SK-N-SH treated with all-trans-retinoic acid at 6 μM for 48 hours (cell line): ENCODE data around the gene PIK3AP1.

Source experiments
- ATAC-seq: fragments of 200-7000 bp; cut with Tn5 transposase; 3 replicates; pipeline ENCODE4 v1.9.1; 2020; ENCODE audit warnings: mild to moderate bottlenecking, moderate library complexity
- ARNTL ChIP-seq: fragments of 450-650 bp; formaldehyde crosslinking; IDR thresholded peaks from 2 replicates; pipeline ENCODE4 v1.5.0; 2020; ENCODE audit warnings: low read depth, mild to moderate bottlenecking, moderate library complexity, borderline replicate concordance
- BACH2 ChIP-seq: fragments of 250-450 bp; sonication (Bioruptor Pico); IDR thresholded peaks from 2 replicates; pipeline ENCODE4 v1.9.0; 2021; ENCODE audit warnings: mild to moderate bottlenecking, borderline replicate concordance
- CSDC2 ChIP-seq: fragments of 250-450 bp; sonication (Bioruptor Pico); IDR thresholded peaks from 2 replicates; pipeline ENCODE4 v1.5.0; 2020; ENCODE audit warnings: mild to moderate bottlenecking, moderate library complexity
- ESRRG ChIP-seq: fragments of 250-450 bp; sonication (Bioruptor Pico); IDR thresholded peaks from 2 replicates; pipeline ENCODE4 v1.6.1; 2021; ENCODE audit warnings: mild to moderate bottlenecking
- GLIS3 ChIP-seq: fragments of 250-450 bp; sonication (Bioruptor Pico); IDR thresholded peaks from 2 replicates; pipeline ENCODE4 v1.5.0; 2020; ENCODE audit warnings: mild to moderate bottlenecking, moderate library complexity
- ISL1 ChIP-seq: fragments of 250-450 bp; sonication (Bioruptor Pico); IDR thresholded peaks from 2 replicates; pipeline ENCODE4 v2.1.2; 2022; ENCODE audit warnings: mild to moderate bottlenecking, moderate library complexity
- OSR1 ChIP-seq: fragments of 250-450 bp; sonication (Bioruptor Pico); IDR thresholded peaks from 2 replicates; pipeline ENCODE4 v1.8.0; 2022; ENCODE audit warnings: moderate library complexity, mild to moderate bottlenecking, inconsistent platforms
- PPARA ChIP-seq: fragments of 250-450 bp; sonication (Bioruptor Pico); IDR thresholded peaks from 2 replicates; pipeline ENCODE4 v1.5.0; 2020; ENCODE audit warnings: mild to moderate bottlenecking, borderline replicate concordance
- RARB ChIP-seq: fragments of 250-450 bp; sonication (Bioruptor Pico); IDR thresholded peaks from 2 replicates; pipeline ENCODE4 v1.8.0; 2021; ENCODE audit warnings: mild to moderate bottlenecking, moderate library complexity
- SNAI2 ChIP-seq: fragments of 250-450 bp; sonication (Bioruptor Pico); IDR thresholded peaks from 2 replicates; pipeline ENCODE4 v1.5.0; 2020; ENCODE audit warnings: mild to moderate bottlenecking, moderate library complexity
- TCF4 ChIP-seq: fragments of 250-450 bp; sonication (Bioruptor Pico); IDR thresholded peaks from 2 replicates; pipeline ENCODE4 v1.8.0; 2021; ENCODE audit warnings: mild to moderate bottlenecking, moderate library complexity, borderline replicate concordance
- TOX ChIP-seq: fragments of 250-450 bp; sonication (Bioruptor Pico); IDR thresholded peaks from 2 replicates; pipeline ENCODE4 v1.8.0; 2021; ENCODE audit warnings: mild to moderate bottlenecking, moderate library complexity, borderline replicate concordance
- ZC3H10 ChIP-seq: fragments of 250-450 bp; sonication (Bioruptor Pico); IDR thresholded peaks from 2 replicates; pipeline ENCODE4 v1.5.1; 2021; ENCODE audit warnings: mild to moderate bottlenecking, moderate library complexity
- ZFP3 ChIP-seq: fragments of 250-450 bp; sonication (Bioruptor Pico); IDR thresholded peaks from 2 replicates; pipeline ENCODE4 v1.5.0; 2020; ENCODE audit warnings: mild to moderate bottlenecking, moderate library complexity
- ZFP30 ChIP-seq: fragments of 450-650 bp; formaldehyde crosslinking; IDR thresholded peaks from 2 replicates; pipeline ENCODE4 v1.5.0; 2022; ENCODE audit warnings: mild to moderate bottlenecking, moderate library complexity
- ZNF565 ChIP-seq: fragments of 450-650 bp; formaldehyde crosslinking; conservative IDR thresholded peaks from 2 replicates; pipeline ENCODE4 v1.5.0; 2020; ENCODE audit warnings: low read depth, mild to moderate bottlenecking, moderate library complexity
- ZNF70 ChIP-seq: fragments of 450-650 bp; formaldehyde crosslinking; IDR thresholded peaks from 2 replicates; pipeline ENCODE4 v1.5.0; 2020; ENCODE audit warnings: mild to moderate bottlenecking, moderate library complexity
- ZNF8 ChIP-seq: fragments of 450-650 bp; formaldehyde crosslinking; IDR thresholded peaks from 2 replicates; pipeline ENCODE4 v1.5.0; 2020; ENCODE audit warnings: mild to moderate bottlenecking, moderate library complexity
- TF ChIP-seq, protein P1 (sequence below): fragments of 250-450 bp; sonication (Bioruptor Pico); IDR thresholded peaks from 2 replicates; pipeline ENCODE4 v1.5.1; 2020; ENCODE audit warnings: low read depth, mild to moderate bottlenecking, moderate library complexity
- TF ChIP-seq, protein P2 (sequence below): fragments of 250-450 bp; sonication (Bioruptor Pico); IDR thresholded peaks from 2 replicates; pipeline ENCODE4 v1.5.1; 2021; ENCODE audit warnings: mild to moderate bottlenecking, moderate library complexity
- TF ChIP-seq, protein P3 (sequence below): fragments of 250-450 bp; sonication (Bioruptor Pico); IDR thresholded peaks from 2 replicates; pipeline ENCODE4 v1.5.0; 2020; ENCODE audit warnings: mild to moderate bottlenecking, moderate library complexity
- TF ChIP-seq, protein P4 (sequence below): fragments of 250-450 bp; sonication (Bioruptor Pico); IDR thresholded peaks from 2 replicates; pipeline ENCODE4 v1.8.0; 2021; ENCODE audit warnings: low read depth, mild to moderate bottlenecking, moderate library complexity, borderline replicate concordance

The PIK3AP1 gene

DNA sequence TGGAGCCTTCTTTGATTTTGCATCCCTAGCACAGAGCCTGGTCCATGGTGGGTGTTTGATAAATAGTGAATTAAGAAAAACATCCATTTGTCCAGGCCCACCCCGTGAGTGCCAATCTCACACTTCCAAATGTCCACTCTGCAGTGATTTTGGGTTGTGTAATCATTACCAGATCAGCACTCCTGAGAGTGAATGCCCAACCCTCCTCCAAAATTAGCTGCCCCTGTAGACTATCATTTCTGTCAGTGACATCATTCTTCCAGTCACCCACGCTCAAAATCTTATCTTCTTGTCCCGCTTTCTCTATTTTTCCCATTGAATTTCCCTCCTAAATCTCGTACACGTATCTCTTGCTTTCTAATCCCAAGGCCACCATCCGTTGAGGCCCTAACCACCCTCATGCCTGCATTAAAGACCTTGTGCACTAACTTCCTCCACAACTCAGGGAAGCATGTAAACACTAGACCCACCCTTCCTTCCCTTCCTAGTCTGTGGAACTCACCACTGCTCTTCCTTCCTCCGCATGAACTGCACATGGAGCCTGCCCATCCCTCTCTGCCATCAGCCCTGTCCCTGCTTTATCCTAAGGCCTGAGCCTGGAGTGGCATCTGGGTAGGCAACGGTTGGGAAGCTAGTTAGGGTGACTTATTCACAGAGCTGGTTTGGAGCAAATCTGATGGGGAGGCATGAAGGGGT is 32.8 kb downstream of the PIK3AP1 start:
- ATAC-seq: no peak
- TF ChIP-seq OSR1 (CRISPR knock-in tag) (no peak), TOX (CRISPR knock-in tag) (no peak), RARB (no peak), GLIS3 (CRISPR knock-in tag) (no peak), ZNF8 (no peak), ISL1 (CRISPR knock-in tag) (no peak), CSDC2 (CRISPR knock-in tag) (no peak), ZNF565 (CRISPR knock-in tag) (no peak), BACH2 (CRISPR knock-in tag) (no peak), ARNTL (CRISPR knock-in tag) (no peak), TCF4 (no peak), ZFP3 (CRISPR knock-in tag) (no peak), ESRRG (CRISPR knock-in tag) (no peak)
- TF ChIP-seq, protein P1, sequence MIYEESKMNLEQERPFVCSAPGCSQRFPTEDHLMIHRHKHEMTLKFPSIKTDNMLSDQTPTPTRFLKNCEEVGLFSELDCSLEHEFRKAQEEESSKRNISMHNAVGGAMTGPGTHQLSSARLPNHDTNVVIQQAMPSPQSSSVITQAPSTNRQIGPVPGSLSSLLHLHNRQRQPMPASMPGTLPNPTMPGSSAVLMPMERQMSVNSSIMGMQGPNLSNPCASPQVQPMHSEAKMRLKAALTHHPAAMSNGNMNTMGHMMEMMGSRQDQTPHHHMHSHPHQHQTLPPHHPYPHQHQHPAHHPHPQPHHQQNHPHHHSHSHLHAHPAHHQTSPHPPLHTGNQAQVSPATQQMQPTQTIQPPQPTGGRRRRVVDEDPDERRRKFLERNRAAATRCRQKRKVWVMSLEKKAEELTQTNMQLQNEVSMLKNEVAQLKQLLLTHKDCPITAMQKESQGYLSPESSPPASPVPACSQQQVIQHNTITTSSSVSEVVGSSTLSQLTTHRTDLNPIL (CRISPR knock-in tag): no peak
- TF ChIP-seq, protein P2, sequence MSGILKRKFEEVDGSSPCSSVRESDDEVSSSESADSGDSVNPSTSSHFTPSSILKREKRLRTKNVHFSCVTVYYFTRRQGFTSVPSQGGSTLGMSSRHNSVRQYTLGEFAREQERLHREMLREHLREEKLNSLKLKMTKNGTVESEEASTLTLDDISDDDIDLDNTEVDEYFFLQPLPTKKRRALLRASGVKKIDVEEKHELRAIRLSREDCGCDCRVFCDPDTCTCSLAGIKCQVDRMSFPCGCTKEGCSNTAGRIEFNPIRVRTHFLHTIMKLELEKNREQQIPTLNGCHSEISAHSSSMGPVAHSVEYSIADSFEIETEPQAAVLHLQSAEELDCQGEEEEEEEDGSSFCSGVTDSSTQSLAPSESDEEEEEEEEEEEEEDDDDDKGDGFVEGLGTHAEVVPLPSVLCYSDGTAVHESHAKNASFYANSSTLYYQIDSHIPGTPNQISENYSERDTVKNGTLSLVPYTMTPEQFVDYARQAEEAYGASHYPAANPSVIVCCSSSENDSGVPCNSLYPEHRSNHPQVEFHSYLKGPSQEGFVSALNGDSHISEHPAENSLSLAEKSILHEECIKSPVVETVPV (CRISPR knock-in tag): no peak
- TF ChIP-seq, protein P3, sequence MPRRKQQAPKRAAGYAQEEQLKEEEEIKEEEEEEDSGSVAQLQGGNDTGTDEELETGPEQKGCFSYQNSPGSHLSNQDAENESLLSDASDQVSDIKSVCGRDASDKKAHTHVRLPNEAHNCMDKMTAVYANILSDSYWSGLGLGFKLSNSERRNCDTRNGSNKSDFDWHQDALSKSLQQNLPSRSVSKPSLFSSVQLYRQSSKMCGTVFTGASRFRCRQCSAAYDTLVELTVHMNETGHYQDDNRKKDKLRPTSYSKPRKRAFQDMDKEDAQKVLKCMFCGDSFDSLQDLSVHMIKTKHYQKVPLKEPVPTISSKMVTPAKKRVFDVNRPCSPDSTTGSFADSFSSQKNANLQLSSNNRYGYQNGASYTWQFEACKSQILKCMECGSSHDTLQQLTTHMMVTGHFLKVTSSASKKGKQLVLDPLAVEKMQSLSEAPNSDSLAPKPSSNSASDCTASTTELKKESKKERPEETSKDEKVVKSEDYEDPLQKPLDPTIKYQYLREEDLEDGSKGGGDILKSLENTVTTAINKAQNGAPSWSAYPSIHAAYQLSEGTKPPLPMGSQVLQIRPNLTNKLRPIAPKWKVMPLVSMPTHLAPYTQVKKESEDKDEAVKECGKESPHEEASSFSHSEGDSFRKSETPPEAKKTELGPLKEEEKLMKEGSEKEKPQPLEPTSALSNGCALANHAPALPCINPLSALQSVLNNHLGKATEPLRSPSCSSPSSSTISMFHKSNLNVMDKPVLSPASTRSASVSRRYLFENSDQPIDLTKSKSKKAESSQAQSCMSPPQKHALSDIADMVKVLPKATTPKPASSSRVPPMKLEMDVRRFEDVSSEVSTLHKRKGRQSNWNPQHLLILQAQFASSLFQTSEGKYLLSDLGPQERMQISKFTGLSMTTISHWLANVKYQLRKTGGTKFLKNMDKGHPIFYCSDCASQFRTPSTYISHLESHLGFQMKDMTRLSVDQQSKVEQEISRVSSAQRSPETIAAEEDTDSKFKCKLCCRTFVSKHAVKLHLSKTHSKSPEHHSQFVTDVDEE (CRISPR knock-in tag): no peak
- TF ChIP-seq, all 23 proteins: peak for 0

DNA sequence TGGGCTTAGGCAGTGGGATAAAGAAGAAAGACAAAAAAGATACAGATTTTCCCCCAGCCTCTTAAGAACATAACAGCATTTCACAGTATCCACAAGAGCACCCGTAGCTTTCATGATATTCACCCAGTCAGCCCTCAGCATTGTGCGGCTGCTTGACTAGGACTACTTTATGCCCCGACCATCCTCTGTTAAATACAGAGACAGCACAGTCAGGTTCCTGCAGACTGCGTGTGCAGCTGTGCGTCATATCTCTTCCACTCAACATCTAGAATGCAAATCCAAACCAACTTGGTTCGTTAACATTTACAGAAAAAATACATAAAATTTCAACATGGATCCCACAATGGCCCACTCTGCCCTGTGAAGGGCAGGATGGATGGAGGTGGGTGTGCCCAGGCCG is 33.8 kb downstream of the PIK3AP1 start:
- no peak for ATAC-seq
- TF ChIP-seq, protein P2 (CRISPR knock-in tag): no peak
- TF ChIP-seq, protein P1 (CRISPR knock-in tag): no peak
- TF ChIP-seq ZFP30 (CRISPR knock-in tag) (no peak), CSDC2 (CRISPR knock-in tag) (no peak), SNAI2 (CRISPR knock-in tag) (no peak), ISL1 (CRISPR knock-in tag) (no peak), ZNF8 (no peak), ZNF565 (CRISPR knock-in tag) (no peak), ZFP3 (CRISPR knock-in tag) (no peak), ZNF70 (no peak), ESRRG (CRISPR knock-in tag) (no peak), ZC3H10 (CRISPR knock-in tag) (no peak), OSR1 (CRISPR knock-in tag) (no peak), PPARA (CRISPR knock-in tag) (no peak)
- TF ChIP-seq, protein P4, sequence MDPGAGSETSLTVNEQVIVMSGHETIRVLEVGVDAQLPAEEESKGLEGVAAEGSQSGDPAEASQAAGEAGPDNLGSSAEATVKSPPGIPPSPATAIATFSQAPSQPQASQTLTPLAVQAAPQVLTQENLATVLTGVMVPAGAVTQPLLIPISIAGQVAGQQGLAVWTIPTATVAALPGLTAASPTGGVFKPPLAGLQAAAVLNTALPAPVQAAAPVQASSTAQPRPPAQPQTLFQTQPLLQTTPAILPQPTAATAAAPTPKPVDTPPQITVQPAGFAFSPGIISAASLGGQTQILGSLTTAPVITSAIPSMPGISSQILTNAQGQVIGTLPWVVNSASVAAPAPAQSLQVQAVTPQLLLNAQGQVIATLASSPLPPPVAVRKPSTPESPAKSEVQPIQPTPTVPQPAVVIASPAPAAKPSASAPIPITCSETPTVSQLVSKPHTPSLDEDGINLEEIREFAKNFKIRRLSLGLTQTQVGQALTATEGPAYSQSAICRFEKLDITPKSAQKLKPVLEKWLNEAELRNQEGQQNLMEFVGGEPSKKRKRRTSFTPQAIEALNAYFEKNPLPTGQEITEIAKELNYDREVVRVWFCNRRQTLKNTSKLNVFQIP (CRISPR knock-in tag): no peak
